GM21529 (cell line): Measurements from ENCODE around the gene CPEB3.
"Not testable (repeated sequence)": the region's sequence is repeated elsewhere in the genome, so short reads cannot be mapped to it uniquely, and the experiment has no call there.

Experiments
- ATAC-seq: cut with Tn5 transposase; IDR thresholded peaks from one replicate; pipeline ENCODE4 v1.9.1; 2021; ENCODE audit not compliant: unreplicated experiment

The CPEB3 gene

GRCh38 chr10:92149261-92149660 is 141.6 kb downstream of the CPEB3 start:
- no peak for ATAC-seq

DNA sequence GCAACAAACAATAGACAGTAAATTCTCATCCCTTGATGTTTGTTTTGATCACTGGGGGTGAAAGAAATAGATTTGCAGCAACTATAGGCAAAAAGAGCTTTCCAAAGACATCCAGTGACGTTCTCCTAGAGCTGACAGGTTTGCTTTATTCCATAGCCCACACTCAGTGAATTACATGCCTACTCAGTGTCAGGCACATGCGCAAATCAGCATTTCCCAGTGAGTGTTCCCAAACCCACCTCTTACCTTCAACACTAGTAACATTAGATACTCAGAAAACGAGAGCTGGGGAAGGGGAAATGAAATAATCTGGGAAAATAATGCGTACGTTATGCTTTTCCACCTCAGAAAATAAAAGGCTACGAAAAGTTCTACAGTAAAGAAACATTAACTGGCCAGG is 144.1 kb downstream of the CPEB3 start:
- no peak for ATAC-seq

DNA sequence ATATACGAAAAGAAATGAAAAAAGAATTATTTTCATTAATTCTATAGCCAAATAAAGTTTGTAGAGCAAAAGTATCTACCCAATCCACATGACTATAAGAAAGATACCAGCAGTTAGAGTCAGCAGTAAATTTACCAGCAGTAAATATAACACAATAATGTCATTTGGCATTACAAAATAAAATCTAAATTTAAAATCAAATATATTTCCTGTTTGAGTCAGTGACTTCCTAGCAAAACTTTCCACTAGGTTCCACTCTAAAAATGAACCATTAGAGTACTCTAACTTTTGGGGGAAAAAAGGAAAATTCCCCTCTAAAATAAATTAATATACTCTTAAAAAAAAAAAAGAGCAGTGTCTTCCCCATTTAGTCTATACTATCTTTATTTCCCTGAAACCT is 144.8 kb downstream of the CPEB3 start:
- no peak for ATAC-seq

DNA sequence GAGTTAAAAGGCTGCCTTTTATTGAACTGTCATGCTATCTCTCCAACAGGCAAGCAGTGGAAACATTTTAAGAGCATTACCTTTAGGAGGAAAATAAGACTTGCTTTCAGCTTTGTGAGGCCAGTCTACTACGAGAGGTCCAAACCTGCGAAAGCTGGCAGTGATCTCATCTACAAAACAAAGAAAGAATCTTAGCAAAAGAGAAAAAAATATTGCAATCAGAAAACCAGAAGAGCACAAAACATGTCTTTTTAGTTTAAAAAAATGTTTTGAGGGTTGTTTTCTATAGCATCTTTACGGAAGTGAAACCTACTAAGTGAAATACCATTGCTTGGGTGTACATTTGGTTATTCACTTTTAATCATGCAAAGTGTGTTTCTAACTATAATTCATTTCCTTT is 147.9 kb downstream of the CPEB3 start:
- ATAC-seq, result peak; percentile 64

DNA sequence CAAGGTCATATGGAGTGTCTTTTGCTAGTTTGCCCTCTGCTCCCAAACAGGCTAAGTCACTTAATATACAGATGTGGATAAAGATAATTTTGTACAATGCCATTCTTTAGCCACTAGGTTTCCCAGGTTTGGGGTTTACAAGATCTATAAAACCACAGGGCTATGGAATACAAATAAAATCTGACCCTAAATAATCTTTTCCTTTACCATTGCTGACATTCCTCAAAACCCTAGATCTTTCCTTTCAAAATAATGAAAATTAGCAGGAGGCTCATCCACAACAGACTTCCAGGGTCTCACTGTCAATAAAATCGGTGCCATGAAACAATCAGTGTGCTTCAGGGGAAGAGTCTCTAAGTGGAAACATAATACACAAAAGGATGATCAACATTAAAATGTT is 148.4 kb downstream of the CPEB3 start:
- no peak for ATAC-seq

DNA sequence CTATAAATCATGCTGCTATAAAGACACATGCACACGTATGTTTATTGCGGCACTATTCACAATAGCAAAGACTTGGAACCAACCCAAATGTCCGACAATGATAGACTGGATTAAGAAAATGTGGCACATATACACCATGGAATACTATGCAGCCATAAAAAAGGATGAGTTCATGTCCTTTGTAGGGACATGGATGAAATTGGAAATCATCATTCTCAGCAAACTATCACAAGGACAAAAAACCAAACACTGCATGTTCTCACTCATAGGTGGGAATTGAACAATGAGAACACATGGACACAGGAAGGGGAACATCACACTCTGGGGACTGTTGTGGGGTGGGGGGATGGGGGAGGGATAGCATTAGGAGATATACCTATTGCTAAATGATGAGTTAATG is 149.7 kb downstream of the CPEB3 start:
- ATAC-seq, result not testable (repeated sequence)

GRCh38 chr10:92134049-92134448 is 156.8 kb downstream of the CPEB3 start:
- ATAC-seq, result not testable (repeated sequence)

DNA sequence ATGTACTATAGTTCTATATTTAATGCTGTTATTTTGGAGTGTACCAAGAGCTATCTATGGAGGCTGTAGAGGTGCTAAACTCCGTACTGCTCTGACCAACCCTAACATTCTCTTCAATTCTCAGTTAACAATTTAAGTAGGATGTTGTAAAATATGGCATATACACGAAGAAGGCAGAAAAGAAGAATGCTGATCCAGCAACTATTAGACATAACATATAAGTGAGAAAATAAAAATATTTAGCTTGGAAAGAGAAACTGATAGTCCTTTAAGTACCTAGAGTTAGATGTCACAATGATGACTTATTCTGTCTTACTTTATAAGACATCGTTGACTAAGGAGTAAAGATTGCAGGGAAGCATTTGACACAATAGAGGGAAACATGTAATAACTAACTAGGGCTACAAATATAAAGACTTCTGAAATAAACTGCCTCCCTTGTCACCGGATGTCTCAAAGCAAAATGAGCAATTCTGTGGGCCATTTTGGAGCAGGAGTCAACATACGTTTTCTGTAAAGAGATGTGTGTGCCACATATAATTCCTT is 159.5 kb downstream of the CPEB3 start:
- no peak for ATAC-seq

DNA sequence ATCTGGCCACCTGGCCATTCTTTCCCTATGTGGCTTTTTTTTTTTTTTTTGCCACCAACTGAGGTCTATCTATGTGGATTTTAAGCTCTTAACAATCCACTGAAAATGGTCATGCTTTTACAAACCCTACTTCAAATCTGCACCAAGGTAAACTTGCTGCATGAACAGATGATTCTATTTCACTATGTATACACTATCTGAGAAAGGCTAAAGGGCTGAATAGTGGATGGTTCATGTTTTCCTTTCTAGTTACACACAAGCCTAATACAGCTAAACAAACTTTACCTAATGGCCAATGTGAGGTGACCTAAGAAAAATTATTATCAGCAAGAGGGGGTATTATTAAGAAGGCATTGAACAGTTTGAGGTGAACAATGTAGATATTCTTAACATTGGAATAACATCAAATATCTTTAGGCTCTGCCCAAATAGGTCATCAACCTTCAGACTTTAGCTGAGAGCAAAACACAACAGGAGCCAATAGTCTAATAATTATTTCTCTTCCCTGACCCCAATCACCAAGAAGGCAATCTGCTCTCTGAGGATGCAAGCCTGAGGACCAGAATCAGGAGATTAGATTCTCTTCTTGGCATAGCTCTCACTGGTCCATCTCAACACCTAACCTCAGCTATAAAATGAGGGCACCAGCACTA is 160.1 kb downstream of the CPEB3 start:
- ATAC-seq, result no peak

DNA sequence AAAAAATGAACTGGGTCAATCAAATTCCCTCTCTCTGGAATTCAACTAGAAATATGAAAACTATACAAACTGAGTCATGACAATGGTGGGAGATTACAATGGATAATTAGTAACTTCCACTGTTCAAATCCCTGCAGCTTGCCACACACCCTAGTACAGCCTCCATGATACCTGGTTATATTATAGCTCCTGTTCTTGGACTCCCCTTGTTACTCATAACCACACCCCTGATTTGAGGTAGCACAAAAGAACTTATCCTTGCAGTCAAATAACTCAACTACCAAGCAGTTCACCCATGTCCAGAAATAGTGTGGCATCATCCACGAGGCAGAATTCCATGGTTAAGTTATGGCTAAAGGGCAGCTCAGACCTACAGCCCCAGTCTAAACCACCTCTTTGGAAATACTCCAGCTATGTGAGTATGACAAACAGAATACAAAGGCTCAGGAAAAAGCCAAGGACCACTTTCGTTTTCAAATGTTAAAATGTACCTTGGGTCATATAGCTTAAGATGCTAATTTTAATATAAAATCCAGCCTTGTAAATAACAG is 164.7 kb downstream of the CPEB3 start:
- ATAC-seq, result no peak

DNA sequence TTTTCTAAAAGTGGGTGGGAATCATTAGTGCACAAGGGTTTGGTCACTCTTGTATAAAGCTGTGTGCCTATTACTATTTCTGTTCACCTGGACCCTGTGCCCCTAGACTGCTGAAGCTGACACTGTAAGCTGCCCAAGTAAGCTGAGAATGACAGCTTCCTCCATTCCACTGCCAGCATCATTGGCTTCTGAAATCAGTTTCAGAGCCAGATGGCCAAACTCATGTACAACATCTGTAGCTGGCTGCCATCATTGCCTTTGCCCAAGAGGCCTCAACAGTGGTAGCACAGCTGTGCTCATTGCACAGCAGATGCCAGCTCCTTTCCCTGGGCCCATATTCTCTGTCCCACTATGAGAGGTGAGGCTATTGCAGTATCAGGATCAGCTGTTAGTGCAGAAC is 165.7 kb downstream of the CPEB3 start:
- no peak for ATAC-seq

GRCh38 chr10:92124616-92125143 is 166.2 kb downstream of the CPEB3 start:
- no peak for ATAC-seq

- ATAC-seq, result no peak
Observed at GRCh38 chr10:92124020-92124419, 166.9 kb downstream of the CPEB3 start.

GRCh38 chr10:92122941-92123450 is 167.9 kb downstream of the CPEB3 start:
- no peak for ATAC-seq

- no peak for ATAC-seq
Observed at GRCh38 chr10:92121686-92122492, 169.0 kb downstream of the CPEB3 start.

GRCh38 chr10:92119340-92119739 is 171.5 kb downstream of the CPEB3 start:
- no peak for ATAC-seq

- not testable (repeated sequence) for ATAC-seq
Observed at GRCh38 chr10:92114917-92115316, 176.0 kb downstream of the CPEB3 start.

DNA sequence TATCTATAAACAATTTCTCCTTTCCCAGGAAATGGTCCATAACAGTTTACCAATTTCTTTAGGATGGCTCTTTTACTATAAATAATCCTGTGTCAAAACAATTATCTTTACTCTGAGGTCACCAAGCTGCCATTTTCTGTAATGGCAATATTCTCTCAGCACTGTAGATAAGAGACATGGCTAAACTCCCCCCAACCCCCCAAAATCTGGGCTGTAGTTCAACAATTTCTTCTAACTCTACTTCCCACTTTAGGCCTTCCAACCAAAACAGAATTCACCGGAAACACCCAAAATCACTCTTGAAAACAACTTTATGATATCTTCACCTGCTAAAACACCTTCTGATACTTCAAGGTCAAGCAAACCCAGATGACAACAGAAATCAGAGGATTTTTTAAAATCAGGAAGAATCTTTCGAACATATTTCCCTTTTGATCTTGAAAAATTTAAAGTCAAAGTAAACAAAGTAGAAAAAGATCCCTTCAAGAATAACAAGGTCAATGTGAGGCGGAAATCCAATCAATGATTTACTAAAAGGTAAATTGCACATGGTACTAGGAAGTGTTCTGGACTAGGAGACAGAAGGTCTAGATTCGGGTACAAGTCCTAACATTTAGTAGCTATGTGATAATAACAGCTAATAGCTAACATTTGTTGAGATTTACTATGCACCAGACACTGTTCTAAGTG is 176.8 kb downstream of the CPEB3 start:
- ATAC-seq, result no peak

DNA sequence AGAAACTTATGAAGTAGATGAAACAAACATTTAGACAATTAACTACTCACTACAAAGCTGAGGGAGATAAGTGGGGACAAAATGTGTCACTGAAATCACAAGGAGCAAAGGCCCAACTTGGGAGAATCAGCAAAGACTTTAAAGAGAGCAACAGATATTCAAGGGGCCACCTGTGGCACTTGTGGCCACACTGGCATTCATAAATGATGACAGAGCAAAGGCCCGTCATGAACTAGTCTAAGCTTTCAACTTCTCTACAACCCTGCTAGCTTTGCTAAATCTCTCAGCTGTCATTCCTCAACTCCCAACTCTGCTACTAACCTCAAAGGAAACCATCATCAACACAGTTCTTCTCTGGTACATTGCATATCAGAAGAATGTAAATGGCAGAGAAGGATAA is 178.4 kb downstream of the CPEB3 start:
- ATAC-seq, result no peak

GRCh38 chr10:92111336-92111939 is 179.4 kb downstream of the CPEB3 start:
- ATAC-seq, result no peak
